Measurements from ENCODE around the gene PCP4.

PCP4 gene

GRCh38 chr21:39972976-39973770 lies 105.9 kb downstream of the PCP4 start:
- DNase-seq (ENCODE audit: low read depth) = no peak

- no peak for DNase-seq (ENCODE audit: low read depth)
Measured at GRCh38 chr21:39976800-39977199, 109.6 kb downstream of the PCP4 start.

All from GM04503 (cell line).